Adrenal gland (tissue), 12 donors: ENCODE results near the gene COPZ2. TPM values are rescaled to one million over a fixed set of nuclear protein-coding genes. Genes with fewer than 3 reads are reported as not detected.

Experiments used
- DNase-seq, 7 donors: peaks; one replicate each; pipeline ENCODE4 v3.0.0-alpha.2; 2019 to 2020
- H3K27ac ChIP-seq, 5 donors: fragments of 200-600 bp; sonication (generic) in 4 of 5; 1 replicate in 3 of 5; 2 replicates in 2 of 5; pipeline versions ENCODE4 v1.5.1 to v1.8.0; 2016 to 2020; ENCODE audit warnings: mild to moderate bottlenecking in 1 of 5
- H3K27me3 ChIP-seq: fragments of 200-600 bp; 2 replicates; pipeline ENCODE4 v1.8.0; 2021
- H3K36me3 ChIP-seq, 2 donors: fragments of 200-600 bp; replicated peaks in 1 of 2; 1 replicate in 1 of 2; 2 replicates in 1 of 2; pipeline versions ENCODE4 v1.5.1 to v1.8.0; 2018 to 2022
- H3K4me1 ChIP-seq, 2 donors: fragments of 200-600 bp; replicated peaks in 1 of 2; 1 replicate in 1 of 2; 2 replicates in 1 of 2; pipeline versions ENCODE4 v1.5.1 to v1.8.0; 2018 to 2021
- H3K4me3 ChIP-seq, 4 donors: fragments of 200-600 bp; sonication (generic) in 3 of 4; one replicate each; pipeline ENCODE4 v1.5.1; 2016 to 2018
- H3K9me3 ChIP-seq, 3 donors: fragments of 200-600 bp; sonication (generic) in 1 of 3; replicated peaks in 1 of 3; 1 replicate in 2 of 3; 2 replicates in 1 of 3; pipeline versions ENCODE4 v1.5.1 to v1.8.0; 2016 to 2021
- POLR2A ChIP-seq, 2 donors: fragments of 450-650 bp; IDR thresholded peaks; one replicate each; pipeline ENCODE4 v1.6.1; 2017; ENCODE audit warnings: antibody characterized with exemption in 2 of 2, mild to moderate bottlenecking in 2 of 2, moderate library complexity in 1 of 2
- WGBS, 4 donors: extraction: QIAGEN DNeasy Blood & Tissue Kit in 2 of 4; methylation state at CpG; one replicate each; pipeline versions ENCODE4 v1.1.5 to v1.1.7; 2013 to 2017; 5-methylcytosine and 5-hydroxymethylcytosine counted together
- intact Hi-C, 2 donors: fragments of 100-400 bp; cut with DNase I; formaldehyde crosslinking; loops; one replicate each; pipeline versions ENCODE4 v1.14.1 to v1.15.0; 2022 to 2023
- polyA plus RNA-seq, 3 donors: library from polyadenylated mRNA; stranded (reverse); fragments of 200-250 nt in 2 of 3; fragments of 350-450 nt in 1 of 3; fragmentation: Illumina TruSeq in 1 of 3; extraction: RNeasy Lipid Tissue Mini Kit (QIAGEN cat#74804) in 1 of 3; gene quantifications; one replicate each; pipeline ENCODE4 v1.2.3, GENCODE V29; 2013 to 2014
- total RNA-seq, 9 donors: library from RNA; depleted of rRNA in 4 of 9; stranded (reverse); fragments of >200 nt in 4 of 9; fragments of 120-200 nt in 1 of 9; fragmentation: NEBNext Ultra II Directional in 1 of 9; extraction: Animal tissue kit (Norgen Biotek cat#: 25700) in 1 of 9; gene quantifications; one replicate each; pipeline versions ENCODE4 v1.1.0 to v1.2.4, GENCODE V29; 2013 to 2023
- TF ChIP-seq, protein P1 (sequence below), 6 experiments: fragments of 450-650 bp in 4 of 6; fragments of 200-600 bp in 2 of 6; sonication (generic) in 1 of 6; IDR thresholded peaks; 1 replicate in 5 of 6; 2 replicates in 1 of 6; pipeline versions ENCODE4 v1.5.1 to v1.8.0; 2016 to 2021; ENCODE audit warnings: antibody characterized with exemption in 6 of 6, mild to moderate bottlenecking in 2 of 6, moderate library complexity in 1 of 6
- donor health status: healthy with polysubstance abuse.
- donor health status: Bipolar disorder and iron deficiency.
- donor health status: DM: yes; HTN: yes; CAD: no.
- donor health status: DM: no; HTN: no; CAD: no.
- donor health status: DM: no; HTN: no; CAD: no.
- donor health status: DM: yes; HTN: yes; CAD: no.

The COPZ2 gene
- total and polyA plus RNA-seq, 12 donors = 16.3 to 60.1 (median 42.4) TPM

DNA sequence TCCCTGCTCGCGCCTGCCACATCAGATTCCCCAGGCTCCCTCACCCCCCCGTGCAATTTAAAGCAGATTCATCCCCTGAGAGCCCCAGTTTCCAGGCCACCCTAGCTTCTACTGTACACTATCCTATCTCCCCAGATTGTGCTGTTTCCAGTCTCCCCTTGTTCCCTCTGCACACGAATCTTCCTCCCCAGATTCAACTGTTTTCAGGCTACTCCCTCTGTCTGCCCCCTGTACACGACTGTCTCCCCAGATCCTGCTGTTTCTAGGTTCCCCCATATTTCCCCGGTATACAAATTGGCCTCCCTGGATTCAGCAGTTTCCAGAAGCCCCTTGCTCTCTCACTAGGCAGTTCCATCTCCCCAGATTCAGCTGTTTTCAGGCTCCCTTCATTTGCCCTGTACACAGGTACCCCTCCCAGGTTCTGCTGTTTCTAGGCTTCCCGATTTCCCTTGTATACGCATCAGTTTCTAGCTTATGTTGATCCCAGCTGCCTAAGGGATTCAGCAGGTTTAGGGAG lies 22.9 kb downstream of the COPZ2 start:
- Histone ChIP-seq H3K9me3 (no peaks in the 10 kb centered on the region), H3K36me3 (no peaks in the 10 kb centered on the region), H3K27ac (peak overlapping the region in 1 of 5 donors; percentile 49), H3K27me3 (peaks cover 3% of the 10 kb centered on the region), H3K4me1 (peaks cover 4 to 6% of the 10 kb centered on the region in 2 donors), H3K4me3 (no peak overlapping the region)
- intact Hi-C loops = loop anchor here in 1 of 2 donors (5.0 to 10.0 kb wide), 3 partner anchors 37 to 167 kb away; partner anchors contain the start of gene PRR15L
- TF ChIP-seq POLR2A (IDR thresholded peaks at IDR 0.05) = no peak
- TF ChIP-seq, protein P1, sequence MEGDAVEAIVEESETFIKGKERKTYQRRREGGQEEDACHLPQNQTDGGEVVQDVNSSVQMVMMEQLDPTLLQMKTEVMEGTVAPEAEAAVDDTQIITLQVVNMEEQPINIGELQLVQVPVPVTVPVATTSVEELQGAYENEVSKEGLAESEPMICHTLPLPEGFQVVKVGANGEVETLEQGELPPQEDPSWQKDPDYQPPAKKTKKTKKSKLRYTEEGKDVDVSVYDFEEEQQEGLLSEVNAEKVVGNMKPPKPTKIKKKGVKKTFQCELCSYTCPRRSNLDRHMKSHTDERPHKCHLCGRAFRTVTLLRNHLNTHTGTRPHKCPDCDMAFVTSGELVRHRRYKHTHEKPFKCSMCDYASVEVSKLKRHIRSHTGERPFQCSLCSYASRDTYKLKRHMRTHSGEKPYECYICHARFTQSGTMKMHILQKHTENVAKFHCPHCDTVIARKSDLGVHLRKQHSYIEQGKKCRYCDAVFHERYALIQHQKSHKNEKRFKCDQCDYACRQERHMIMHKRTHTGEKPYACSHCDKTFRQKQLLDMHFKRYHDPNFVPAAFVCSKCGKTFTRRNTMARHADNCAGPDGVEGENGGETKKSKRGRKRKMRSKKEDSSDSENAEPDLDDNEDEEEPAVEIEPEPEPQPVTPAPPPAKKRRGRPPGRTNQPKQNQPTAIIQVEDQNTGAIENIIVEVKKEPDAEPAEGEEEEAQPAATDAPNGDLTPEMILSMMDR (IDR thresholded peaks at IDR 0.05) = no peak
- 69 to 75% (median 73%) methylated on average over 8 of the region's 8 CpGs for WGBS, 4 donors
- peak in 1 of 7 donors; percentile 73 for DNase-seq

DNA sequence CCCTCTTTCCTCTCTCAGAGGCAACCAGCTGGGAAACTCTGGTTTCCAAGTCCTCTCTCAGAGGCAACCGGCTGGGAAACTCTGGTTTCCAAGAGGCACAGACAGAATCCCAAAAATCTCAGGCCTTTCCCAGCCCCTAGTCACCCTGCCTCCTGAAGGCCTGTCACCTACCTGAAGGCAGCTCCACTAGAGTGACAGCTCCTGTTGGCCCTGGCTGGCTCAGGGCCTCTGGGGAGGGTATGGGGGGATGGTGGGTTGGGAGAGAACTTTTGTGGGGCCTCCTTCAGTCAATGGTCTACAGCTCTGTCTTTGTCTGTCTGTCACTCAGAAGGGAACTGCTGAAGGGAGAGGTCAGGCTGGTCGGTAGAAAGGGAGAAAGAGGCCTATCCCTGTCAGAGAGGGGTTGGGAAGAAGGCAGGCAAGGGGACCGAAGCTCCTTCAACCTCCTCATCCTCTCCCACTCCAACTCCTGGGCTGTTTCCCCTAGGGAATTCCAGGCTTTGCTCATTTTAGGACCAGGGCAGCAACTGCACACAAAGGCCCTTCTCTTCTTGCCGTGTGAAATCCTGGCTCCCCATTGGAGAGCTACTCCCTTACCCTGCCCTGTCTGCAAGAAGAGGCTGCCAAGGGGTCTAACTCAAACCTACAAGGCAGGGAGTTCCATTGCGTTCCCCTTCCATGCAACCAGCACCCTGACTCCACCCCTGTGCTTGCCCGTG lies 23.6 kb downstream of the COPZ2 start:
- Histone ChIP-seq H3K27ac (peak overlapping the region in 1 of 5 donors; percentile 49), H3K27me3 (peaks cover 3% of the 10 kb centered on the region), H3K4me1 (peaks cover 4 to 6% of the 10 kb centered on the region in 2 donors), H3K4me3 (no peak overlapping the region), H3K36me3 (no peaks in the 10 kb centered on the region), H3K9me3 (no peaks in the 10 kb centered on the region)
- TF ChIP-seq, protein P1 (IDR thresholded peaks at IDR 0.05) = no peak
- no peak for TF ChIP-seq POLR2A (IDR thresholded peaks at IDR 0.05)
- 79 to 91% (median 84%) methylated on average over 6 of the region's 6 CpGs for WGBS, 4 donors
- intact Hi-C loops = loop anchor here in 1 of 2 donors (10.0 kb wide), 1 partner anchor 59 kb away; the partner anchor contains the start of gene PRR15L
- DNase-seq = no peak

DNA sequence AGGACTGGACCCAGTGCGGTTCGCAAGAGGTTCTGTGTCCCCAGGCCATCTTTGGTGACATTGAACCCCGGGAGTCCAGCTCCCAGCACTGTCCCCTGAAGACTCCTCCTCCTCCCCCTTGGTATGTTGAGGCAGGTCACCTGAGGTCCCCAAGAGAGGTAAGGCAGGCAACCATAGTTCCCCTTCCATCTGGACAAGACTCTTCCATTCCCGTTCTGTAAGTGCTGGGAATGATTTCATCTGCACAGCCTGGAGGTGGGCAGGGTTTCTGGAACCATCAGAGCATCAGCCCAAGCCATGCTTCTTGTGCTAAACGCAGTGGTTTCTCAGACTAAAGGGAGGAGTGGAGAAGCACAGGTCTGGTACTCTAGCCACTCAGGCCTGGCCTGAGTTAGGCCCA lies 24.9 kb downstream of the COPZ2 start:
- Histone ChIP-seq H3K27ac (peak overlapping the region in 1 of 5 donors; percentile 60), H3K4me3 (peak overlapping the region in 1 of 4 donors; percentile 38), H3K9me3 (no peaks in the 10 kb centered on the region), H3K27me3 (peaks cover 3% of the 10 kb centered on the region), H3K36me3 (no peaks in the 10 kb centered on the region), H3K4me1 (peaks cover 4 to 6% of the 10 kb centered on the region in 2 donors)
- TF ChIP-seq, protein P1 (IDR thresholded peaks at IDR 0.05) = no peak
- no peak for TF ChIP-seq POLR2A (IDR thresholded peaks at IDR 0.05)
- WGBS, 4 donors = 25 to 35% (median 31%) methylated on average over 2 to 5 of the region's 5 CpGs; no CpG with 5 or more reads in 1 of the 4 donors
- intact Hi-C loops = loop anchor here in 1 of 2 donors (10.0 kb wide), 1 partner anchor 58 kb away; the partner anchor contains the start of gene PRR15L
- no peak for DNase-seq

DNA sequence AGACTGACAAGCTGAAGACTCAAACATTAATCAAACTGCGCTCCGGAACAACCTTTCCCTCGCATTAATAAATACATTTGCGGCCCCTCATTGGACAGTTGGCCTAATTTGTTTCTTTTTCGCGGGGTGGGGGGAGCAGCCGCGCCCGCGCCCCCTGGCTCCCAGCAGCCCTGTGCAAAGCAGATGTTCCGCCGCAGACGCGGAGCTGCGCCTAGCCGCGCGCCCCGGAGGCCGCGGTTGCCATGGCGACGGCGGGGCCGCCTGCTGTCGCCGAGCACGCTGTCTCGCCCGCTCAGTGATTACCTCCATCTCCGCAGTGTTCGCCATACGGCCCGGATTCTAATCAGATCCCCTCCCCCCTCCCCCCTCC lies 25.5 kb downstream of the COPZ2 start:
- H3K4me1 ChIP-seq = peaks cover 4 to 6% of the 10 kb centered on the region in 2 donors
- peak overlapping the region in 2 of 4 donors; percentile 3 to 38 for H3K4me3 ChIP-seq
- peak overlapping the region in 1 of 5 donors; percentile 60 for H3K27ac ChIP-seq
- H3K27me3 ChIP-seq = peaks cover 3% of the 10 kb centered on the region
- no peak for TF ChIP-seq POLR2A (IDR thresholded peaks at IDR 0.05)
- TF ChIP-seq, protein P1 (IDR thresholded peaks at IDR 0.05) = no peak
- WGBS, 4 donors = 0 to 1% (median 1%) methylated on average over 11 to 34 of the region's 34 CpGs
- intact Hi-C loops = loop anchor here in 1 of 2 donors (10.0 kb wide), 1 partner anchor 57 kb away; the partner anchor contains the start of gene PRR15L
- peak in 5 of 7 donors; percentile 32 to 84 (median 39) for DNase-seq
- H3K36me3 ChIP-seq = no peaks in the 10 kb centered on the region
- H3K9me3 ChIP-seq = no peaks in the 10 kb centered on the region
